HUES48 (cell line): ENCODE data around the gene NFIB.

Experiments
- H3K27ac ChIP-seq: one replicate; pipeline ENCODE4 v1.7.0; 2013; ENCODE audit warnings: low read depth, low read length, inconsistent platforms
- H3K27me3 ChIP-seq: 2 replicates; pipeline ENCODE4 v1.6.1; 2013; ENCODE audit warnings: mild to moderate bottlenecking, low read length; ENCODE audit not compliant: control insufficient read depth, insufficient read depth
- H3K36me3 ChIP-seq: 2 replicates; pipeline ENCODE4 v1.6.1; 2013; ENCODE audit warnings: low read length; ENCODE audit not compliant: control insufficient read depth, insufficient read depth
- H3K4me1 ChIP-seq: 2 replicates; pipeline ENCODE4 v1.6.1; 2013; ENCODE audit warnings: mild to moderate bottlenecking, low read length; ENCODE audit not compliant: control insufficient read depth, insufficient read depth
- H3K4me3 ChIP-seq: 2 replicates; pipeline ENCODE4 v1.5.1; 2013; ENCODE audit warnings: mild to moderate bottlenecking, low read depth, low read length
- H3K9ac ChIP-seq: 2 replicates; pipeline ENCODE4 v1.6.1; 2013; ENCODE audit warnings: mild to moderate bottlenecking, low read depth, low read length, moderate library complexity
- H3K9me3 ChIP-seq: 2 replicates; pipeline ENCODE4 v1.6.1; 2013; ENCODE audit warnings: low read length; ENCODE audit not compliant: control insufficient read depth, insufficient read depth

The NFIB gene

GRCh38 chr9:14236591-14236990 is 77.3 kb downstream of the NFIB start:
- Histone ChIP-seq H3K4me3 (no peak overlapping the region), H3K4me1 (peaks cover 46% of the 10 kb centered on the region), H3K27ac (no peak overlapping the region), H3K27me3 (no peaks in the 10 kb centered on the region), H3K9me3 (no peaks in the 10 kb centered on the region), H3K36me3 (no peaks in the 10 kb centered on the region), H3K9ac (no peak overlapping the region)

- no peaks in the 10 kb centered on the region for H3K36me3 ChIP-seq
- no peaks in the 10 kb centered on the region for H3K27me3 ChIP-seq
- H3K4me3 ChIP-seq, result no peak overlapping the region
- H3K4me1 ChIP-seq, result peaks cover 31% of the 10 kb centered on the region
- no peaks in the 10 kb centered on the region for H3K9me3 ChIP-seq
- H3K9ac ChIP-seq, result no peak overlapping the region
- no peak overlapping the region for H3K27ac ChIP-seq
These were observed 81.8 kb downstream of the NFIB start for GRCh38 chr9:14232111-14232510.

GRCh38 chr9:14231196-14231990 is 82.5 kb downstream of the NFIB start:
- no peaks in the 10 kb centered on the region for H3K36me3 ChIP-seq
- H3K9ac ChIP-seq, result no peak overlapping the region
- H3K4me3 ChIP-seq, result no peak overlapping the region
- no peak overlapping the region for H3K27ac ChIP-seq
- H3K27me3 ChIP-seq, result no peaks in the 10 kb centered on the region
- peaks cover 29% of the 10 kb centered on the region for H3K4me1 ChIP-seq
- H3K9me3 ChIP-seq, result no peaks in the 10 kb centered on the region

GRCh38 chr9:14228602-14229001 is 85.3 kb downstream of the NFIB start:
- no peaks in the 10 kb centered on the region for H3K9me3 ChIP-seq
- H3K27ac ChIP-seq, result no peak overlapping the region
- no peak overlapping the region for H3K9ac ChIP-seq
- H3K4me3 ChIP-seq, result no peak overlapping the region
- H3K4me1 ChIP-seq, result peaks cover 20% of the 10 kb centered on the region
- H3K27me3 ChIP-seq, result no peaks in the 10 kb centered on the region
- no peaks in the 10 kb centered on the region for H3K36me3 ChIP-seq

- Histone ChIP-seq H3K27me3 (no peaks in the 10 kb centered on the region), H3K9ac (no peak overlapping the region), H3K36me3 (no peaks in the 10 kb centered on the region), H3K27ac (no peak overlapping the region), H3K9me3 (no peaks in the 10 kb centered on the region), H3K4me1 (peaks cover 19% of the 10 kb centered on the region), H3K4me3 (no peak overlapping the region)
These were observed 86.9 kb downstream of the NFIB start for GRCh38 chr9:14226855-14227532.

GRCh38 chr9:14223081-14223480 is 90.9 kb downstream of the NFIB start:
- no peak overlapping the region for H3K9ac ChIP-seq
- H3K27me3 ChIP-seq, result no peaks in the 10 kb centered on the region

GRCh38 chr9:14222149-14222835 is 91.6 kb downstream of the NFIB start:
- Histone ChIP-seq H3K27ac (no peak overlapping the region), H3K4me1 (peaks cover 21% of the 10 kb centered on the region), H3K9me3 (no peaks in the 10 kb centered on the region), H3K4me3 (no peak overlapping the region), H3K27me3 (no peaks in the 10 kb centered on the region), H3K36me3 (no peaks in the 10 kb centered on the region), H3K9ac (no peak overlapping the region)

More at GRCh38 chr9:14223081-14223480, 90.9 kb downstream of the NFIB start:
- H3K4me3 ChIP-seq, result no peak overlapping the region
- no peak overlapping the region for H3K27ac ChIP-seq
- peaks cover 19% of the 10 kb centered on the region for H3K4me1 ChIP-seq
- no peaks in the 10 kb centered on the region for H3K36me3 ChIP-seq
- no peaks in the 10 kb centered on the region for H3K9me3 ChIP-seq

GRCh38 chr9:14221558-14221957 is 92.4 kb downstream of the NFIB start:
- no peak overlapping the region for H3K27ac ChIP-seq
- no peak overlapping the region for H3K4me3 ChIP-seq
- H3K36me3 ChIP-seq, result no peaks in the 10 kb centered on the region
- no peaks in the 10 kb centered on the region for H3K9me3 ChIP-seq
- no peaks in the 10 kb centered on the region for H3K27me3 ChIP-seq
- no peak overlapping the region for H3K9ac ChIP-seq
- peaks cover 21% of the 10 kb centered on the region for H3K4me1 ChIP-seq

- Histone ChIP-seq H3K4me1 (peaks cover 23% of the 10 kb centered on the region), H3K9ac (no peak overlapping the region), H3K9me3 (no peaks in the 10 kb centered on the region), H3K27me3 (no peaks in the 10 kb centered on the region), H3K27ac (no peak overlapping the region), H3K36me3 (no peaks in the 10 kb centered on the region), H3K4me3 (no peak overlapping the region)
These were observed 92.8 kb downstream of the NFIB start for GRCh38 chr9:14221119-14221518.

GRCh38 chr9:14220256-14220655 is 93.7 kb downstream of the NFIB start:
- no peak overlapping the region for H3K27ac ChIP-seq
- peaks cover 30% of the 10 kb centered on the region for H3K4me1 ChIP-seq

GRCh38 chr9:14219850-14220249 is 94.1 kb downstream of the NFIB start:
- H3K9me3 ChIP-seq, result no peaks in the 10 kb centered on the region
- H3K4me3 ChIP-seq, result no peak overlapping the region
- H3K27me3 ChIP-seq, result no peaks in the 10 kb centered on the region
- H3K27ac ChIP-seq, result no peak overlapping the region
- no peak overlapping the region for H3K9ac ChIP-seq
- H3K36me3 ChIP-seq, result no peaks in the 10 kb centered on the region
- H3K4me1 ChIP-seq, result peaks cover 30% of the 10 kb centered on the region

More at GRCh38 chr9:14220256-14220655, 93.7 kb downstream of the NFIB start:
- no peaks in the 10 kb centered on the region for H3K36me3 ChIP-seq
- no peaks in the 10 kb centered on the region for H3K9me3 ChIP-seq
- H3K27me3 ChIP-seq, result no peaks in the 10 kb centered on the region
- H3K4me3 ChIP-seq, result no peak overlapping the region
- H3K9ac ChIP-seq, result no peak overlapping the region
